ENCODE results near the gene LRRC43.
A peak's percentile ranks its signal among the peaks of the same experiment; 100 is the strongest.

The LRRC43 gene

GRCh38 chr12:122190842-122191668 lies 8.1 kb downstream of the LRRC43 start:
- no peak overlapping the region for H3K4me3 ChIP-seq (ENCODE audit: low read length)
- DNase-seq (ENCODE audit: low read depth), result no peak
- TF ChIP-seq CTCF (conservative IDR thresholded peaks at IDR 0.05; ENCODE audit: low read depth, low read length), result peak; percentile 93

- no peak for TF ChIP-seq CTCF (conservative IDR thresholded peaks at IDR 0.05; ENCODE audit: low read depth, low read length)
- no peak overlapping the region for H3K4me3 ChIP-seq (ENCODE audit: low read length)
- no peak for DNase-seq (ENCODE audit: low read depth)
These were observed 9.5 kb downstream of the LRRC43 start for GRCh38 chr12:122192441-122192840.

- H3K4me3 ChIP-seq (ENCODE audit: low read length), result no peak overlapping the region
- no peak for TF ChIP-seq CTCF (conservative IDR thresholded peaks at IDR 0.05; ENCODE audit: low read depth, low read length)
- no peak for DNase-seq (ENCODE audit: low read depth)
These were observed 11.9 kb downstream of the LRRC43 start for GRCh38 chr12:122194804-122195203.

- H3K4me3 ChIP-seq (ENCODE audit: low read length), result no peak overlapping the region
- no peak for TF ChIP-seq CTCF (conservative IDR thresholded peaks at IDR 0.05; ENCODE audit: low read depth, low read length)
- DNase-seq (ENCODE audit: low read depth), result no peak
These were observed 12.5 kb downstream of the LRRC43 start for GRCh38 chr12:122195405-122195804.

- no peak for DNase-seq (ENCODE audit: low read depth)
- no peak for TF ChIP-seq CTCF (conservative IDR thresholded peaks at IDR 0.05; ENCODE audit: low read depth, low read length)
These were observed 14.7 kb downstream of the LRRC43 start for GRCh38 chr12:122197612-122197966.

GRCh38 chr12:122199484-122200355 lies 16.8 kb downstream of the LRRC43 start:
- no peak for DNase-seq (ENCODE audit: low read depth)
- no peak for TF ChIP-seq CTCF (conservative IDR thresholded peaks at IDR 0.05; ENCODE audit: low read depth, low read length)
- H3K4me3 ChIP-seq (ENCODE audit: low read length), result no peak overlapping the region

More at GRCh38 chr12:122197612-122197966, 14.7 kb downstream of the LRRC43 start:
- no peak overlapping the region for H3K4me3 ChIP-seq (ENCODE audit: low read length)

All from retinal pigment epithelial cell (primary cell).